K562 treated with DMSO at 1 percent for 24 hours (cell line): Measurements from ENCODE around the gene RABGAP1. TPM values are rescaled to one million over a fixed set of nuclear protein-coding genes. Genes with fewer than 3 reads are reported as not detected.

Source experiments
- total RNA-seq: library from RNA; unstranded; fragments of 300-600 nt; gene quantifications from 2 replicates; pipeline ENCODE4 v1.2.3, GENCODE V29; 2022; ENCODE audit warnings: low read depth; ENCODE audit not compliant: insufficient read depth

RABGAP1 gene
- total RNA-seq, result 9.8 and 10.6 TPM in 2 replicates

GRCh38 chr9:122940749-122941581 lies at the start of gene RABGAP1:
Gene RABGAP1 (plus strand): TSS chr9:122941020. CDS start chr9:122957060, 16,040 bp downstream.

GRCh38 chr9:122904823-122905710 lies 35.8 kb upstream of the RABGAP1 start, which contains the start of gene RC3H2:
Gene RC3H2 (minus strand): TSS chr9:122905359. CDS start chr9:122897509, 7,850 bp downstream.

GRCh38 chr9:122912964-122913673 lies 27.7 kb upstream of the RABGAP1 start, which contains the start of gene ZBTB6:
Gene ZBTB6 (minus strand): TSS chr9:122913323. CDS start chr9:122912072, 1,251 bp downstream.

GRCh38 chr9:122931226-122932121 lies 9.3 kb upstream of the RABGAP1 start, which contains the start of gene ZBTB26:
Gene ZBTB26 (minus strand): TSS chr9:122931512. CDS start chr9:122919934, 11,578 bp downstream.

GRCh38 chr9:123033352-123033751 lies 92.5 kb downstream of the RABGAP1 start, which contains the start of gene GPR21:
Gene GPR21 (plus strand): TSS chr9:123033667. CDS start chr9:123034567, 900 bp downstream.

Other genes with a start within 250 kb of the RABGAP1 start
- gene OR1L4, start 217.0 kb upstream of the RABGAP1 start, total RNA-seq, result not detected in 2 replicates
- not detected in 2 replicates for gene OR1L6, start 198.7 kb upstream of the RABGAP1 start, total RNA-seq
- gene OR5C1, start 152.1 kb upstream of the RABGAP1 start, total RNA-seq, result not detected in 2 replicates
- gene OR1K1, start 140.9 kb upstream of the RABGAP1 start, total RNA-seq, result not detected in 2 replicates
- gene PDCL, start 112.4 kb upstream of the RABGAP1 start, total RNA-seq, result 13.5 and 14.3 TPM in 2 replicates
- 13.9 and 14.4 TPM in 2 replicates for gene RC3H2, start 35.7 kb upstream of the RABGAP1 start, total RNA-seq
- gene ZBTB6, start 27.7 kb upstream of the RABGAP1 start, total RNA-seq, result 3.6 and 3.9 TPM in 2 replicates
- 3.1 and 3.2 TPM in 2 replicates for gene ZBTB26, start 9.5 kb upstream of the RABGAP1 start, total RNA-seq
- gene GPR21, start 92.6 kb downstream of the RABGAP1 start, total RNA-seq, result not detected in 2 replicates